Mesenchymal stem cell (in vitro differentiated cells and primary cell): ENCODE measurements around the gene ACSS1.

Source experiments
- DNase-seq: peaks from one replicate; pipeline ENCODE4 v3.0.0-alpha.2; 2013
- H2AFZ ChIP-seq: one replicate; pipeline ENCODE4 v1.6.1; 2013; ENCODE audit warnings: low read depth, mild to moderate bottlenecking, control low read depth, inconsistent platforms, low read length, moderate library complexity
- H2AK5ac ChIP-seq: 2 replicates; pipeline ENCODE4 v1.6.1; 2013; ENCODE audit warnings: low read length, moderate library complexity, mild to moderate bottlenecking, inconsistent platforms; ENCODE audit not compliant: severe bottlenecking
- H2BK120ac ChIP-seq: one replicate; pipeline ENCODE4 v1.6.1; 2013; ENCODE audit warnings: low read depth, mild to moderate bottlenecking, inconsistent platforms, low read length, moderate library complexity
- H2BK12ac ChIP-seq, 2 experiments: one replicate each; pipeline ENCODE4 v1.6.1; 2013; ENCODE audit warnings: inconsistent platforms in 2 of 2, low read length in 2 of 2, mild to moderate bottlenecking in 2 of 2, moderate library complexity in 2 of 2, control low read depth in 1 of 2
- H2BK15ac ChIP-seq: one replicate; pipeline ENCODE4 v1.6.1; 2013; ENCODE audit warnings: mild to moderate bottlenecking, low read depth, inconsistent platforms; ENCODE audit not compliant: poor library complexity, severe bottlenecking
- H2BK5ac ChIP-seq: 2 replicates; pipeline ENCODE4 v1.6.1; 2013; ENCODE audit warnings: low read depth, mild to moderate bottlenecking, low read length, control low read depth, inconsistent platforms; ENCODE audit not compliant: poor library complexity, severe bottlenecking
- H3K14ac ChIP-seq, 2 experiments: one replicate each; pipeline ENCODE4 v1.6.1; 2013; ENCODE audit warnings: inconsistent platforms in 2 of 2, low read length in 2 of 2, control low read depth in 1 of 2, mild to moderate bottlenecking in 1 of 2, moderate library complexity in 1 of 2
- H3K18ac ChIP-seq, 2 experiments: one replicate each; pipeline ENCODE4 v1.6.1; 2013; ENCODE audit warnings: inconsistent platforms in 2 of 2, low read length in 2 of 2, control low read depth in 1 of 2, low read depth in 1 of 2, mild to moderate bottlenecking in 1 of 2
- H3K23ac ChIP-seq, 2 experiments: one replicate each; pipeline ENCODE4 v1.6.1; 2013; ENCODE audit warnings: inconsistent platforms in 2 of 2, low read length in 2 of 2, mild to moderate bottlenecking in 2 of 2, moderate library complexity in 2 of 2, control low read depth in 1 of 2
- H3K27ac ChIP-seq: 2 replicates; pipeline ENCODE4 v1.5.1; 2013; ENCODE audit warnings: mild to moderate bottlenecking, moderate library complexity, low read length, control low read depth, inconsistent platforms; ENCODE audit not compliant: poor library complexity, severe bottlenecking
- H3K27me3 ChIP-seq, 2 experiments: 2 replicates each; pipeline versions ENCODE4 v1.6.1 to v1.7.0; 2013; ENCODE audit warnings: low read length in 2 of 2, mild to moderate bottlenecking in 2 of 2, moderate library complexity in 2 of 2, control low read depth in 1 of 2, inconsistent platforms in 1 of 2; ENCODE audit not compliant: control insufficient read depth in 1 of 2, insufficient read depth in 1 of 2
- H3K36me3 ChIP-seq, 2 experiments: 2 replicates each; pipeline versions ENCODE4 v1.6.1 to v1.7.0; 2013; ENCODE audit warnings: low read length in 2 of 2, control low read depth in 1 of 2, inconsistent platforms in 1 of 2, low read depth in 1 of 2, mild to moderate bottlenecking in 1 of 2; ENCODE audit not compliant: insufficient read depth in 2 of 2, control insufficient read depth in 1 of 2
- H3K4ac ChIP-seq, 2 experiments: one replicate each; pipeline ENCODE4 v1.6.1; 2013; ENCODE audit warnings: inconsistent platforms in 2 of 2, low read length in 2 of 2, mild to moderate bottlenecking in 2 of 2, moderate library complexity in 2 of 2, control low read depth in 1 of 2, low read depth in 1 of 2
- H3K4me1 ChIP-seq: 2 replicates; pipeline ENCODE4 v1.6.1; 2013; ENCODE audit warnings: low read depth, low read length, control low read depth; ENCODE audit not compliant: control insufficient read depth, insufficient read depth
- H3K4me2 ChIP-seq: 2 replicates; pipeline ENCODE4 v1.6.1; 2013; ENCODE audit warnings: low read length, mild to moderate bottlenecking, inconsistent platforms; ENCODE audit not compliant: poor library complexity, severe bottlenecking
- H3K4me3 ChIP-seq, 2 experiments: 2 replicates each; pipeline versions ENCODE4 v1.5.1 to v1.7.0; 2013; ENCODE audit warnings: low read length in 2 of 2, mild to moderate bottlenecking in 2 of 2, control low read depth in 1 of 2, low read depth in 1 of 2; ENCODE audit not compliant: insufficient read depth in 1 of 2
- H3K79me1 ChIP-seq: replicated peaks from 2 replicates; pipeline ENCODE4 v1.6.1; 2013; ENCODE audit warnings: mild to moderate bottlenecking, control low read depth, low read length, inconsistent platforms; ENCODE audit not compliant: poor library complexity, severe bottlenecking
- H3K9ac ChIP-seq: 2 replicates; pipeline ENCODE4 v1.7.0; 2013; ENCODE audit warnings: mild to moderate bottlenecking, low read length, moderate library complexity
- H3K9me3 ChIP-seq: 2 replicates; pipeline ENCODE4 v1.7.0; 2013; ENCODE audit warnings: mild to moderate bottlenecking, low read length; ENCODE audit not compliant: control insufficient read depth
- H4K8ac ChIP-seq: one replicate; pipeline ENCODE4 v1.6.1; 2013; ENCODE audit warnings: inconsistent platforms, mild to moderate bottlenecking, low read length, moderate library complexity
- H4K91ac ChIP-seq: one replicate; pipeline ENCODE4 v1.6.1; 2013; ENCODE audit warnings: mild to moderate bottlenecking, low read length, inconsistent platforms
- WGBS: methylation state at CpG from one replicate; pipeline ENCODE4 v1.1.7; 2013; ENCODE audit warnings: mixed read lengths; 5-methylcytosine and 5-hydroxymethylcytosine counted together

ACSS1 gene

DNA sequence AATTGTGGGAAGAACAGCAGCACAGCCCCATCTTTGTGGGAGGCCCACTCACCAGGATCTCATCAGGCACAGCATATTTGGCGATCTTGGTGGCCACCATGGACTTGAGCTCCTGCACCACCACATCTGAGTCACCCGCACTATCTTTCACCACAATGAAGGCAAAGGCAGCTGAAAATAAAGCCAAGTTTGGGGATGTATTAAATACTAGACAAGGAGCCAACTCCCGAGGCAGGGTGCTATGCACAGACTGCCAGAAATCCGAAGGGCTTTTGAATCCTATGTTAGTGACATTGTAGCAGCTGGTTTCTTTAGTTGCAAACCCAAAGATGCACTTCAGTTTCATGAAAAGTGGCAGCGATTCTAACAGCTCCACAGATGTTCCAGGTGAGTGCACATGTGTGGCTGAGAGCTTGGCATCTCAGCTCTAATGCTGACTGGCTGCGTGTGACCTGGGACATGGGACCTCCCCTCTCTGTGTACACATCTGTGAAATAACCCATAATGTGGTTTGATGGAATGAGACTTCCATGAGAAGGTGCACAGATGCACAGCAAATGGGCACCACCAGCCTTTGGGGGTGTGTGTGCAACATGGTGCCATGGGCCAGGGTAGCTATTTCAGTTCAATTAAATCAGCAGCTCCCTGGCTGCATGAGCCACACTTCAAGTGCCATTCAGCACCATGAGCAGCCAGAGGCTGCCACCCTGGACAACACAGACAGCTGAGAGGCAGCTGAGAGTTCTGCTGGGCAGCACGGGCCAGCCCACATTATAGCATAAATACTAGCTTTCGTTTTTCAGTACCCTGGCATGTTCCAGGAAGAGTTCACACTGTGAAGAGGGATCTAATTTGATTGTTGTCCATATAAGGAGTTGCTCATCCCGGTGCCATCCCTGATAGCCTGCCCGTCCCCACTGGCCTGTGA, 48.5 kb downstream of the ACSS1 start:
- Histone ChIP-seq H3K9ac (no peak overlapping the region), H2AFZ (no peak overlapping the region), H2BK12ac (no peak overlapping the region), H3K36me3 (peaks cover 0 to 31% of the 10 kb centered on the region in 2 experiments), H2BK120ac (no peak overlapping the region), H3K4me2 (no peak overlapping the region), H2BK5ac (no peak overlapping the region), H3K27me3 (peaks cover 0 to 4% of the 10 kb centered on the region in 2 experiments), H3K4me3 (no peak overlapping the region), H3K4ac (no peak overlapping the region), H4K8ac (no peak overlapping the region), H3K27ac (no peak overlapping the region), H2AK5ac (no peak overlapping the region), H3K4me1 (peaks cover 6% of the 10 kb centered on the region), H3K18ac (no peak overlapping the region), H3K9me3 (no peaks in the 10 kb centered on the region), H3K23ac (no peak overlapping the region), H2BK15ac (no peak overlapping the region), H3K14ac (no peak overlapping the region), H4K91ac (no peak overlapping the region), H3K79me1 (no peaks in the 10 kb centered on the region)
- DNase-seq: no peak
- WGBS: 88% methylated on average over 7 of the region's 10 CpGs

- Histone ChIP-seq H2AK5ac (no peak overlapping the region), H3K27me3 (peaks cover 0 to 4% of the 10 kb centered on the region in 2 experiments), H2AFZ (no peak overlapping the region), H3K23ac (no peak overlapping the region), H3K4me1 (peaks cover 6% of the 10 kb centered on the region), H3K79me1 (no peaks in the 10 kb centered on the region), H3K4me2 (no peak overlapping the region), H4K91ac (no peak overlapping the region), H3K14ac (no peak overlapping the region), H2BK12ac (no peak overlapping the region), H3K36me3 (peaks cover 0 to 26% of the 10 kb centered on the region in 2 experiments), H2BK15ac (no peak overlapping the region), H3K4me3 (no peak overlapping the region), H3K9ac (no peak overlapping the region), H3K4ac (no peak overlapping the region), H3K27ac (no peak overlapping the region), H3K9me3 (no peaks in the 10 kb centered on the region), H2BK120ac (no peak overlapping the region), H4K8ac (no peak overlapping the region), H3K18ac (no peak overlapping the region), H2BK5ac (no peak overlapping the region)
- 94% methylated on average over 10 of the region's 11 CpGs for WGBS
- DNase-seq: no peak
Measured at GRCh38 chr20:25008388-25009217, 49.3 kb downstream of the ACSS1 start.

GRCh38 chr20:25007491-25008305, 50.2 kb downstream of the ACSS1 start:
- Histone ChIP-seq H2BK15ac (no peak overlapping the region), H2BK120ac (no peak overlapping the region), H3K23ac (no peak overlapping the region), H3K9me3 (peaks cover 1% of the 10 kb centered on the region), H3K4me1 (peaks cover 6% of the 10 kb centered on the region), H3K4ac (no peak overlapping the region), H3K4me3 (no peak overlapping the region), H2BK5ac (no peak overlapping the region), H3K27ac (no peak overlapping the region), H3K9ac (no peak overlapping the region), H3K4me2 (no peak overlapping the region), H4K91ac (no peak overlapping the region), H3K18ac (no peak overlapping the region), H3K79me1 (no peaks in the 10 kb centered on the region), H4K8ac (no peak overlapping the region), H2AK5ac (no peak overlapping the region), H3K14ac (no peak overlapping the region), H2AFZ (no peak overlapping the region), H2BK12ac (no peak overlapping the region), H3K36me3 (peaks cover 0 to 20% of the 10 kb centered on the region in 2 experiments), H3K27me3 (peaks cover 0 to 4% of the 10 kb centered on the region in 2 experiments)
- WGBS: 89% methylated on average over 22 of the region's 22 CpGs
- no peak for DNase-seq
